GM20431 (cell line): Measurements from ENCODE around the gene CYP19A1.

Experiments used
- in situ Hi-C: fragments of 300-500 bp; cut with MseI, MboI; formaldehyde crosslinking; loops from one replicate; pipeline ENCODE4 v1.15.0; 2020; ENCODE audit warnings: low sequenced_read_pairs; ENCODE audit not compliant: unreplicated experiment

Gene CYP19A1

DNA sequence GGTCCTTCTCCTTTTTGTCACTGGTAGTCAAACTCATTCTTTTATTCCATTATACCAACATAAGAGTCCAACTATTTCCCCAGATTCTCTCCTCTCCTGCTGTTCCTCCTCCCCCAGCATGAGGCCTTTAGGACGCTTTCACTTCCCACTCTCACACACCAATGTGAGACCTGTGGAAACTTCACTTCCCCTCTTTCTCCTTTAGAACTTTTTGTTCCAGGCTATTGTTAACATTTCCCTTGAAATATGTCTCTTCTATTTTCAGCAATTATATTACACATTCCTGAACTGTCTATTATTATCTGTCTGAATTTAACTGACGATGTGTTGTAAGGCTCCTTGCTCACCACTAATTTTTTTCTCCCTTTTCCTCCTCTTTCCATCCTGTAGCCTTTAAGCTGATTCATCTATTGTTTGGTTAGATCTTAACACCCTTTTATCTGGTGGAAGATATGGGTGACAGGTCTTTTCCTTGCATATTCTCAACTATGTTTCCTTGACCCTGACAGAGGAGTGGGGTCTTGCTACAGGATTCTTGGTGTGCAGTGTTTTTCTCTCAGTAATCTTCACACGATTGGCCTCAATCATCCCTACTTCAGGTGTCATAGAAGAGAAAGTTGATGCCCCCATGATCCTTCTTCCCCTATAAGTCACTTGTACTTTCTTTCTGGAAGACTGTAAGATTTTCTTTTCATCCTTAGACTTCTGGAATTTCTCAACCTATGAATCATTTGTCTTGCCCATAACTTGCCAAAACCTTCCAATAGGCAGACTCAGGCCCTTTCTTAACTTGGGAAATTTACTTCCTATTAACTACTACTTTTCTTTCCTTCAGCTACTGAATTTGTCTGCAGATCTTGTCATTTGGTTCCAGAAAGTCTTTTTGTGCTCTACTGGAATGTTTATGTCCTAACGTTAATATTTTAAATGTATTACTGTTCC is 5.9 kb downstream of the CYP19A1 start:
- in situ Hi-C loops: no loop called here

GRCh38 chr15:51331141-51331540 is 7.3 kb downstream of the CYP19A1 start:
- in situ Hi-C loops: no loop called here

DNA sequence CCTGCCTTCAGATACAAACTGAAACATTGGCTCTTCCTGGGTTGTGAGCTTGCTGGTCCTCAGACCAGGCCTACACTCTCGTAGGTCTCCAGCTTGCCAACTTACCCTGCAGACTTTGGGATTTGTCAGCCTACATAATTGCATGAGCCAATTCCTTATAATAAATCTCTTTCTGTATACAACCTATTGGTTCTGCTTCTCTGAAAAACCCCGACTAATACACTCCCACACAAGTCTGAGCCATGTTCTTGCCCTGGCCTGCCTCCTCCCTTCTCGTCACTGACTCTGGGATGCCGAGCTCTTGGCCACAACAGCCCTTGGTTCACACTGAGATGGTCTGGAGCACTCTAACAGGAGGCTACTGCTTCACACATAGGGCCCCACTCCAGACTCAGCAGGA is 9.5 kb downstream of the CYP19A1 start:
- in situ Hi-C loops: no loop called here

GRCh38 chr15:51327081-51327480 is 11.3 kb downstream of the CYP19A1 start:
- in situ Hi-C loops: no loop called here

GRCh38 chr15:51325167-51325566 is 13.2 kb downstream of the CYP19A1 start:
- in situ Hi-C loops: no loop called here

DNA sequence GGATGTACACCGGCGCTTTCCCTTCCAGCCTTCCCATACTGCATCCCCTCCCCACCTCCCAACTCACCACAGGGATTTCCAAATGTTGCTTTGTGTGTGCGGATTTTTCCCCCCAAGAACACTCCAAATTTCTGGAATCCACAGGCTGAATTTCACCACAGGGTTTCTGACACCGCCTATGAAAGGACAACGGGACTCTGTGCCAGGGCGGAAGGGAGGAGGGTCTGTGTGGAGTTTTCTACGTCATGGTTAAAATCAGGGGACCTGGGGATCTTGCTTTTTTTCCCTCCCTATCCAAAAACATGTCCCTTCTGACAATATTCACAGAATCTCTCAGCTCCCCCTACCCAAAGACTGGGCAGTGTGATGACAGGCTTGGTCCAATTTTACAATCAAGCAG is 14.6 kb downstream of the CYP19A1 start:
- in situ Hi-C loops: no loop called here

DNA sequence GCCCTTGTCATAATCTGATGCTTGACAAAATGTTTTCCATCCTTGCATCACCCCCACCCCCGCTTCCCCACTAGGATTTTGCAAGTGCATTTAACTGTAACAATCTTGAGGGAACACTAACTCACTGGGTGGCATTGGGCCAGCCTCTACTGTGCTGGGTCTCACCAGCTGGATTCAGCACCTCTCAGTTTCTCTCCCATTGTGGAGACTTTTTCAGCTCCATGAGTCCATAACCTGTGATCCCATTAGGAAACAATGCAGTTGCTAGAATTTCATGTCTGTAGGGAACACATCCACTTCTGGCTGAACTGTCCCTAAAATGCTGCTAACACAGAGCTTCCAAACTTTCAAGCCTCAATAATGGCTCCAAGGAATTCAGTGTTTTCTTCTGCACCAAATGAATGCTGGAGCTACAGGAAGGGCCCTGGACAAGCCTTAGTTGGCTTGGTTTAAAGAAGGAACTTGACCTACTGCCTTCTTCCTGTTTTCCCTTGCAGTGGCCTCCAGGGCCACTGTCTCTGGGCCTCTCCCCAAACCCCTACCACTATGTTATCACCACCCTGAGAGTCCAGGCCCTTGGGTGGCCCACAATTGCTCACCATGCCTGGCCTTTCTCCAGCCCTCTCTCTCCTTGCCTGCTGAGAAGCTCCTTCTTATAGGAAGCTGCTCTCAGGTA is 15.6 kb downstream of the CYP19A1 start:
- in situ Hi-C loops: no loop called here

- in situ Hi-C loops: no loop called here
Measured at GRCh38 chr15:51321316-51321715, 17.1 kb downstream of the CYP19A1 start.

DNA sequence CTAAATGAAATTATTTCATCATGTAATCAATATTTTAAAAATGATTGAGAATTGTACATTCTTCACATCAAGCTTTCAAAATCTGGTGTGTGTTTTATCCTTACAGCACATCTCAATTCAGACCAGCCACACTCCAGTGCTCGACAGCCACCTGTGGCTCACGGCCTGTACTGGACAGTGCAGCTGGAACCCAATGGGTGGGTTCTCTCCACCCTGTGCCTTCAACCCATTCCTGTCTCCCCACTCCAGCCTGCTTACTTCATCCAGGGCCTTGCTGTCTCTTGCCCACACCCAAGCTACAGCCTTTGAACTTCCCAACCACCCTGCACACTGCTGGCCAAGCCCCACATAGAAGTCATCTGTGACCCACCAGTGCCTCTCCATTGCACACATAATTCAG is 17.6 kb downstream of the CYP19A1 start:
- in situ Hi-C loops: no loop called here

DNA sequence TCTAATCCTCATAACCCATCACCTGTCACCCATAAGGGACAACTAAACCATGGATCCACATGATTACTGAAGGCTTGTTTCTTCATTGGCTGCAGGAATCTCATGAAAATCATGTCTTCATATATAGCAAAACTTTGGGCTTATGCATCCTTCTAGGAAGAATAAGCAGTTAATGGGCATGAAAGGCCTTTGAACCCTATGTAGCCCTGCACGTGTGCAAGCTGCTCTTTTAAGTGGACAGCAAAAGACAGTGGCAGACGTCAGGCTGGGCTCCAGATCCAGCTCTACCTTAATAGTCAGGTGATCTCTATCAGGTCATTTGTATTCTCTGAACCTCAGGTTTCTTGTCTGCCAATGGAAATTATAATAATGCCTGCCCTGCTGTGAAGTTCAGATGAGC is 18.9 kb downstream of the CYP19A1 start:
- in situ Hi-C loops: no loop called here

GRCh38 chr15:51318382-51319150 is 19.8 kb downstream of the CYP19A1 start:
- in situ Hi-C loops: no loop called here

DNA sequence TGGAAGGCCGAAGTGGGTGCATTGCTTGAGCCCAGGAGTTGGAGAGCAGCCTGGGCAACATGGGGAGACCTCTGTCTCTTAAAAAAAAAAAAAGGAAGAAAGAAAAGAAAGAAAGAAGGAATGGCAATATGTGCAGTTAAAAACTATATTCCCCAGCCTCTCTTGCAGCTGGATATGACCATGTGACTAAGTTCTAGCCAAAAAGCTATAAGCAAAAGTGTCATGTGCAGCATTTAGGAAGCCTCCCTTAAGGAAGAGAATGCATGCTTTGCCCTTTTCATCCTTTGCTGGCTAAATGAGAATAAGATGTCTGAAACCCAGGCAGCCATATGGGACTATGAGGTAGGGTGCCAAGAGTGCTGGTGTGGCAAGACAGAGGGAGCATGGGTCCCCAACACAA is 21.8 kb downstream of the CYP19A1 start:
- in situ Hi-C loops: no loop called here

DNA sequence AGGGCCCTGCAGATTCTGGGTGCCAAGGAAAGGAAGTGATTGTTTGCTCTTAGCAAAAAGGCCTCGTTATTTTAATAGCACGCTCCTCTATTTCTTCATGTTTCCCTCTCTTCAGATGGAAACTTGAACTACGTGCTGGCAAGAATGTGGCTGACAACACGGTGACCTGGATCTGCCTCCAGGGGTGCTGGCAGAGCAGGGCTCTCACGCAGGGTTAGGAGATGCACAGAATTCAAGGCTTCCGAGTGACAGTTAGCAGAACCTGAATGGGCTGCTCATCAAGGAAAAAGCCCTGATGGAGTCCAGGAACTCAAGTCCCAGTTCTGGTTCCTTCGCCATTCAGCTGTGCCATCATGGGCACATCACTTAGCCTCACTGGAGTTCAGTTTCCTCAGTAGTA is 22.7 kb downstream of the CYP19A1 start:
- in situ Hi-C loops: no loop called here

- in situ Hi-C loops: no loop called here
Measured at GRCh38 chr15:51314391-51315337, 23.7 kb downstream of the CYP19A1 start.

- in situ Hi-C loops: no loop called here
Measured at GRCh38 chr15:51313644-51314280, 24.6 kb downstream of the CYP19A1 start.

GRCh38 chr15:51313074-51313393 is 25.4 kb downstream of the CYP19A1 start:
- in situ Hi-C loops: no loop called here

- in situ Hi-C loops: no loop called here
Measured at GRCh38 chr15:51312166-51313073, 26.0 kb downstream of the CYP19A1 start.

DNA sequence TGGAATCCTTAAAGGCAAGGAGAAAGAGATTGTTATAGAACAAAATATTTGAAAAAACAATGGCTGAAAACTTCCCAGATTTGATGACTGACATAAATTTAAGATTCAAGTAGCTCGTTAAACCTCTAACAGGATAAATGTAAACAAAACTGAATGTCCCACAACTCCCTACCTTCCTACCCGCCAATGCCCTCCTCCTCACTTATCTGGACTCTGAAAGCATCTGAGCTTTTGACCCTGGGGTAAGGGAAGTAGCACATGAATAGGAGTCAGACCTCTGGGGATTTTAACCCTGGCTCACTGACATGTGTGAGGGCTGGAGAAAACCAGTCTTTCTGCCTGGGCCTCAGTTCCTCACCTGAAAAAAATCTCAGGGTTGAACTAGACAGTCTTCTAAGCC is 26.9 kb downstream of the CYP19A1 start:
- in situ Hi-C loops: no loop called here
